Measurements from ENCODE around the gene DSCAML1.

DSCAML1 gene

DNA sequence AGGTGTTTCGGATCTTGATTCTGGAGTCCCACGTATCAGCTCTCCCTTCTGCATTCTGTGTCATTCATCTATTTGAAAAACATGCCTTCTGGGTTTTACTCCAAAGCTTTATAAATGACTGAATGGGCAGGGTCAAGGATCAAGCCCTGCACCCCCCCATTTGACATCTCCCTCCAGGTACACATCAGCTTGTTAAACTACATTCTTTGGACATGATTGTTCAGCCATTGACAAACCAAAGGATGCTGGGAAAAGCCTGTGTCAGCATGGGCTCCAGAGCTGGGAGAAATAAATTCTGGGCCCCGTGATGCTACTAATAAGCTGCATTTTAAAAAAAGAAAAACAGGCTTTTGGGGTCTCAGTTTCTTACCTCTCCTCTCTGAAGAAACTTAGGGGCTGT, 103.7 kb downstream of the DSCAML1 start:
- TF ChIP-seq, protein P1, sequence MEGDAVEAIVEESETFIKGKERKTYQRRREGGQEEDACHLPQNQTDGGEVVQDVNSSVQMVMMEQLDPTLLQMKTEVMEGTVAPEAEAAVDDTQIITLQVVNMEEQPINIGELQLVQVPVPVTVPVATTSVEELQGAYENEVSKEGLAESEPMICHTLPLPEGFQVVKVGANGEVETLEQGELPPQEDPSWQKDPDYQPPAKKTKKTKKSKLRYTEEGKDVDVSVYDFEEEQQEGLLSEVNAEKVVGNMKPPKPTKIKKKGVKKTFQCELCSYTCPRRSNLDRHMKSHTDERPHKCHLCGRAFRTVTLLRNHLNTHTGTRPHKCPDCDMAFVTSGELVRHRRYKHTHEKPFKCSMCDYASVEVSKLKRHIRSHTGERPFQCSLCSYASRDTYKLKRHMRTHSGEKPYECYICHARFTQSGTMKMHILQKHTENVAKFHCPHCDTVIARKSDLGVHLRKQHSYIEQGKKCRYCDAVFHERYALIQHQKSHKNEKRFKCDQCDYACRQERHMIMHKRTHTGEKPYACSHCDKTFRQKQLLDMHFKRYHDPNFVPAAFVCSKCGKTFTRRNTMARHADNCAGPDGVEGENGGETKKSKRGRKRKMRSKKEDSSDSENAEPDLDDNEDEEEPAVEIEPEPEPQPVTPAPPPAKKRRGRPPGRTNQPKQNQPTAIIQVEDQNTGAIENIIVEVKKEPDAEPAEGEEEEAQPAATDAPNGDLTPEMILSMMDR (IDR thresholded peaks at IDR 0.05; ENCODE audit: extremely low read depth, insufficient read depth, missing control alignments): no peak
- in situ Hi-C loops (cut with MboI; ENCODE audit: low pct_unique_long_range_greater_than_20kb, low sequenced_read_pairs, unreplicated experiment): no loop called here
- DNase-seq (ENCODE audit: low spot score): no peak

DNA sequence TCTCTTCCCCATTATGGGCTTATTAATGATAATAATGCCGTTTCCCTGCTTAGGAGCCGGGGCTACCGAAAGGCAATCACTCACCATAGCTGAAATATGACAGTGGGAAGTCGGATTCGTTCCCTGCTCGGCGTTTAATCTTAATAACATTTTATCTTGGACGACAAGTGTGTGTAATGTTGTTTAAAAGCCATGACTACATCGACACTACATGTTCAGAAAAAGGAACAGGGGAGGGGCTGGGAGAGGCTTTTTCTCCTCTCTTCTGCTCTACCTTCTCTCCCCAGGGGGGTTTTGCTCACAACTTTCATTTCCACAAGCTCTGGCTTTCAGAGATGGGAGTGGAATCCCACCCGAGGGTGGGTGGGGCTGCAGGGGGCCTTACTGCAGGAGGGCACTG, 105.5 kb downstream of the DSCAML1 start:
- DNase-seq (ENCODE audit: low spot score): no peak
- TF ChIP-seq, protein P1 (IDR thresholded peaks at IDR 0.05; ENCODE audit: extremely low read depth, insufficient read depth, missing control alignments): no peak
- in situ Hi-C loops (cut with MboI; ENCODE audit: low pct_unique_long_range_greater_than_20kb, low sequenced_read_pairs, unreplicated experiment): no loop called here

DNA sequence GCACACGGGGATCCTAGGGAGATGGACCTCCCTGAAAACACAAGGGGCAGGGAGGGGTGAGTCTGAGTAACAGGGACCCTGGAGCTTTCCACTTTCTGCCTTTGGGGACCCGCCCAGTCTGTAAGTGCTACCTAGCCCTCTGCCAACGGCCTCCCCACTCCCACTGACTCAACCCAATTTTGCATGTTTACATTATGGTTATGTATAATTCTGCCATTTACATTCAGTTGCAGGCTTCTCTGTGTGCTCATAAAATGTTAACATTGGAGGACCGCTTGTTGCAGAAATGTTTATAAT, 105.8 kb downstream of the DSCAML1 start:
- in situ Hi-C loops (cut with MboI; ENCODE audit: low pct_unique_long_range_greater_than_20kb, low sequenced_read_pairs, unreplicated experiment): no loop called here
- TF ChIP-seq, protein P1 (IDR thresholded peaks at IDR 0.05; ENCODE audit: extremely low read depth, insufficient read depth, missing control alignments): no peak
- DNase-seq (ENCODE audit: low spot score): no peak

DNA sequence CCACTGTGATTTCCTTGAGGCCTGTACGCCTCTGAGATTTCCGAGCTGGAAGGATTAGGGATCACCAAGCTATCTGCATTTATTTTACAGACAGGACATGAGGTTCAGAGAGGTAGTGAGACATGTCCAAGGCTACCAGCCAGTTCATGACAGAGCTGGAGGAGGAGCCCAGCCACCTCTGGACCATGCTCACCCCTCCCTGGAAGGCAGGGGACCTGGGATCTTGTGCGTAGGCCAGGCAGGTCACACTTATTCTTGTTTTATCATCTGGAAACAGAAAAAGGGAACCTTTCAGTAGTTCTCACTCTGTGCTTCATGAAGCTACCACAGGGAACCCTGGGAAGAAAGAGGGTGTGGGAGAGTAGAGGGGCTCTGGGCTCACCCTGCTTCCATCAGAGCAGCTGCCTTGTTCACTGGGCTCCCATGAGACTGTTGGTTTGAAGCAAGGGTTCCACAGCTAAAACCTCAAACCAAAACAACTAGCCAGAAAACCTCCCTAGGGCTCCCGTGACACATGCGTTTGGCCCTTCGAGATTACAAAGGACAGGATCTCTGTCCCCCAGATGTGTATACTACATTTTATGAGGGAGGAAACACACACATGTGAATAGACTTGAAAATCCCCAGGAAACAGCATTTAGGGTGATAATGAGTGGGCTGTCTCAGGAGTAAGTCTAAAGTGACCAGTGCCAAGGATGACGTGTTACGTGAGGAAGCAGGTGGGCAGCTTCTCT, 106.4 kb downstream of the DSCAML1 start:
- in situ Hi-C loops (cut with MboI; ENCODE audit: low pct_unique_long_range_greater_than_20kb, low sequenced_read_pairs, unreplicated experiment): no loop called here
- TF ChIP-seq, protein P1 (IDR thresholded peaks at IDR 0.05; ENCODE audit: extremely low read depth, insufficient read depth, missing control alignments): no peak
- DNase-seq (ENCODE audit: low spot score): no peak

DNA sequence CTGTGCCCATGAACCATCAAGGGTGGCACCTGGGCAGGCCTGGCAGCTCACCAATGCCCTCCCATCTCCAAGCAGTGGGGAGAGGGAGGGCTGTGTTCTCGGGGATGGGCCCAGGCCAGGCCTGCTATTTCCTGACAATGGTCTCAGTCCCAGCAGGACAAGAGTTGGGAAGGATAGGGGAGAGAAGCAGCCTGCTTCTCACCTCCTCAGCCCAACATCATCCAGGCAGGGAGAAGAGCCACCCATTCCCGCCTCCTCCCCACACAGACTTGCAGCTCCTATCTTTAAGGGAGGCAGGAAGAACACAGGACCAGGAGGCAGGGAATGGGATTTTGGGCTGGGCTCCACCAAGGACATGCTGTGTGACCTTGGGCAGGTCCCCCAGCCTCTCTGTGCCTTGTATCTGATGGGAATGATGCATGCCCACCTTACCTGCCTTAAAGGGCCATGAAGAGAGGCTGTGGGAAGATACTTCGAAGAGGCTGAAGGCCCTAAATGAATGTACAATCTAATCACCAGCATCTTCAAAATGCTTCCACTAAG, 108.7 kb downstream of the DSCAML1 start:
- no peak for DNase-seq (ENCODE audit: low spot score)
- in situ Hi-C loops (cut with MboI; ENCODE audit: low pct_unique_long_range_greater_than_20kb, low sequenced_read_pairs, unreplicated experiment): no loop called here

DNA sequence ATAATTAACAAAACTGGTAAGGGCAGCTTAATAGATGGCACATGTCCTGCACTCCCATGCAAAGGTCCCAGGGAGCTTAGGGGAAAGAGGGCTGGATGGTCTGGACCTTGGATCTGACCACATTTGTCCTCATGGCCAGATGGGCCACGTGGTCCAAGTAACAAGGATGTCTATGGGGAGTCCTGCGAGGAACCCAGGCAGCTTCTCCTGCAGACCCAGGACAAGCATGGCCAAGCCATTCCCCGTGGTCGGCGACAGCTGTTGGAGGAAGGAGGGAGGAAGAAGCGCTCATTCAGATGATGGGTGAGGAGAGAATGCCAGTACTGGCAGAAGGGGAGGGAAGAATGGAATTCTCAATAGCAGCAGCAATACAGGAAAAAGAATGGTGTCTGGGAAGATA, 109.2 kb downstream of the DSCAML1 start:
- TF ChIP-seq, protein P1 (IDR thresholded peaks at IDR 0.05; ENCODE audit: extremely low read depth, insufficient read depth, missing control alignments): no peak
- DNase-seq (ENCODE audit: low spot score): no peak
- in situ Hi-C loops (cut with MboI; ENCODE audit: low pct_unique_long_range_greater_than_20kb, low sequenced_read_pairs, unreplicated experiment): no loop called here

More for the DNA sequence above, 108.7 kb downstream of the DSCAML1 start:
- TF ChIP-seq, protein P1 (IDR thresholded peaks at IDR 0.05; ENCODE audit: extremely low read depth, insufficient read depth, missing control alignments): no peak
